GM13976 (cell line): ENCODE measurements around the gene ZNF584.

Source experiments
- DNase-seq: peaks from one replicate; pipeline ENCODE4 v3.0.0; 2012; ENCODE audit warnings: low spot score
- CTCF ChIP-seq: IDR thresholded peaks from 2 replicates; pipeline ENCODE4 v1.5.1; 2012; ENCODE audit warnings: borderline replicate concordance, mild to moderate bottlenecking; ENCODE audit not compliant: insufficient read depth; ENCODE audit errors: extremely low read depth, missing control alignments, control extremely low read depth
- in situ Hi-C: fragments of 300-500 bp; cut with MboI; formaldehyde crosslinking; loops from one replicate; pipeline ENCODE4 v1.12.0; 2022; ENCODE audit warnings: low sequenced_read_pairs, mixed read lengths, inconsistent platforms; ENCODE audit not compliant: unreplicated experiment

The ZNF584 gene

GRCh38 chr19:58406818-58407657 is 1.4 kb upstream of the ZNF584 start:
- in situ Hi-C loops: no loop called here
- no peak for DNase-seq
- peak; percentile 7 for TF ChIP-seq CTCF

GRCh38 chr19:58407658-58408151 is 744 bp upstream of the ZNF584 start:
- no peak for TF ChIP-seq CTCF
- in situ Hi-C loops: no loop called here
- no peak for DNase-seq

- TF ChIP-seq CTCF: no peak
- no peak for DNase-seq
- in situ Hi-C loops: no loop called here
These were observed 751 bp downstream of the ZNF584 start for GRCh38 chr19:58409010-58409790.

- no peak for TF ChIP-seq CTCF
- in situ Hi-C loops: no loop called here
- no peak for DNase-seq
These were observed 8.2 kb downstream of the ZNF584 start for GRCh38 chr19:58416604-58417003.

- TF ChIP-seq CTCF: no peak
- in situ Hi-C loops: no loop called here
- no peak for DNase-seq
These were observed 8.6 kb downstream of the ZNF584 start for GRCh38 chr19:58417071-58417470.

- in situ Hi-C loops: no loop called here
- no peak for TF ChIP-seq CTCF
- DNase-seq: no peak
These were observed 20.2 kb downstream of the ZNF584 start for GRCh38 chr19:58428617-58429016.
